UCSD-AML1 (cell line): ENCODE data around the gene SCNN1B.
"Not testable (repeated sequence)": the region's sequence is repeated elsewhere in the genome, so short reads cannot be mapped to it uniquely, and the experiment has no call there.

Experiments used
- DNase-seq: peaks from one replicate; lab custom pipeline; 2025; ENCODE audit not compliant: unreplicated experiment; lab: John Stamatoyannopoulos, UW

Gene SCNN1B

GRCh38 chr16:23351360-23351759, 49.3 kb downstream of the SCNN1B start:
- DNase-seq: no peak

- no peak for DNase-seq
These were observed 51.3 kb downstream of the SCNN1B start for GRCh38 chr16:23353440-23353839.

GRCh38 chr16:23354246-23354645, 52.1 kb downstream of the SCNN1B start:
- no peak for DNase-seq

- no peak for DNase-seq
These were observed 53.1 kb downstream of the SCNN1B start for GRCh38 chr16:23355106-23355670.

- DNase-seq: no peak
These were observed 54.8 kb downstream of the SCNN1B start for GRCh38 chr16:23356941-23357340.

- no peak for DNase-seq
These were observed 55.7 kb downstream of the SCNN1B start for GRCh38 chr16:23357761-23358290.

- no peak for DNase-seq
These were observed 57.1 kb downstream of the SCNN1B start for GRCh38 chr16:23359092-23359760.

- DNase-seq: no peak
These were observed 60.6 kb downstream of the SCNN1B start for GRCh38 chr16:23362460-23363317.

GRCh38 chr16:23365602-23366240, 63.6 kb downstream of the SCNN1B start:
- DNase-seq: no peak

GRCh38 chr16:23366341-23366740, 64.2 kb downstream of the SCNN1B start:
- not testable (repeated sequence) for DNase-seq

GRCh38 chr16:23367564-23367963, 65.5 kb downstream of the SCNN1B start:
- DNase-seq: no peak

- DNase-seq: no peak
These were observed 65.9 kb downstream of the SCNN1B start for GRCh38 chr16:23367988-23368387.

- DNase-seq: no peak
These were observed 66.4 kb downstream of the SCNN1B start for GRCh38 chr16:23368469-23368868.

- no peak for DNase-seq
These were observed 67.3 kb downstream of the SCNN1B start for GRCh38 chr16:23369416-23369815.

- no peak for DNase-seq
These were observed 69.3 kb downstream of the SCNN1B start for GRCh38 chr16:23371368-23371767.

- no peak for DNase-seq
These were observed 71.5 kb downstream of the SCNN1B start for GRCh38 chr16:23373436-23374219.

- DNase-seq: no peak
These were observed 72.8 kb downstream of the SCNN1B start for GRCh38 chr16:23374721-23375510.

- DNase-seq: no peak
These were observed 73.5 kb downstream of the SCNN1B start for GRCh38 chr16:23375643-23376042.

GRCh38 chr16:23377071-23377931, 75.2 kb downstream of the SCNN1B start:
- no peak for DNase-seq
